Stimulated activated CD8-positive, alpha-beta memory T cell treated with anti-CD3 and anti-CD28 coated beads, Interleukin-4, amount 100 ng/mL, for 4 hours (primary cell): ENCODE measurements around the gene MAP4K5.
"Not testable (repeated sequence)": the region's sequence is repeated elsewhere in the genome, so short reads cannot be mapped to it uniquely, and the experiment has no call there.

Experiments used
- DNase-seq, 2 donors: peaks; one replicate each; pipeline ENCODE4 v3.0.0-alpha.2; 2020; ENCODE audit warnings: low read depth in 2 of 2, low spot score in 1 of 2

Gene MAP4K5

GRCh38 chr14:50532502-50533240, at the start of gene MAP4K5:
Gene MAP4K5 (minus strand): TSS chr14:50532569. CDS start chr14:50532049, 520 bp downstream.
- peak; percentile 70 to 83 for DNase-seq

DNA sequence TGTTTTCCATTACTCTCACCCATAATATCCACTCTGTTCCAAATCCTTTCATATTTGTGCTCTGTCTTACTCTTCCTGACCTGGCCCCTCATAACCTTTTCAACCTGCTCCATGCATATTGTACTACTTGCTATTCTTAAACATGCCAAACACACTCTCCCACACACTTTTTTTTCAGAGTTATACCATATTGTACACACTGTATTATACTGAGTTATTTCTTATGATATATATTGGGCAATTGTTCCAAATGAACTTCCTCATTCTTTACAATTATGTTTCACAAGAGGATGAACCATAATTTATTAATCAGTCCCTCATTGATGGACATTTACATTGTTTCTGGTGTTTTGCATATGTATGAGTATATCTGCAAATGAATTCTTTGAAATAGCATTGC, 46.1 kb upstream of the MAP4K5 start:
- DNase-seq, result no peak

GRCh38 chr14:50577982-50578381, 45.6 kb upstream of the MAP4K5 start:
- no peak for DNase-seq

GRCh38 chr14:50575769-50576168, 43.4 kb upstream of the MAP4K5 start:
- no peak for DNase-seq

- DNase-seq, result no peak
Measured at GRCh38 chr14:50573862-50574261, 41.5 kb upstream of the MAP4K5 start.

GRCh38 chr14:50569714-50570274, 37.4 kb upstream of the MAP4K5 start:
- no peak for DNase-seq

- DNase-seq, result no peak
Measured at GRCh38 chr14:50562841-50563240, 30.5 kb upstream of the MAP4K5 start.

- peak; percentile 40 to 56 for DNase-seq
Measured at GRCh38 chr14:50560931-50561285, 28.5 kb upstream of the MAP4K5 start.

DNA sequence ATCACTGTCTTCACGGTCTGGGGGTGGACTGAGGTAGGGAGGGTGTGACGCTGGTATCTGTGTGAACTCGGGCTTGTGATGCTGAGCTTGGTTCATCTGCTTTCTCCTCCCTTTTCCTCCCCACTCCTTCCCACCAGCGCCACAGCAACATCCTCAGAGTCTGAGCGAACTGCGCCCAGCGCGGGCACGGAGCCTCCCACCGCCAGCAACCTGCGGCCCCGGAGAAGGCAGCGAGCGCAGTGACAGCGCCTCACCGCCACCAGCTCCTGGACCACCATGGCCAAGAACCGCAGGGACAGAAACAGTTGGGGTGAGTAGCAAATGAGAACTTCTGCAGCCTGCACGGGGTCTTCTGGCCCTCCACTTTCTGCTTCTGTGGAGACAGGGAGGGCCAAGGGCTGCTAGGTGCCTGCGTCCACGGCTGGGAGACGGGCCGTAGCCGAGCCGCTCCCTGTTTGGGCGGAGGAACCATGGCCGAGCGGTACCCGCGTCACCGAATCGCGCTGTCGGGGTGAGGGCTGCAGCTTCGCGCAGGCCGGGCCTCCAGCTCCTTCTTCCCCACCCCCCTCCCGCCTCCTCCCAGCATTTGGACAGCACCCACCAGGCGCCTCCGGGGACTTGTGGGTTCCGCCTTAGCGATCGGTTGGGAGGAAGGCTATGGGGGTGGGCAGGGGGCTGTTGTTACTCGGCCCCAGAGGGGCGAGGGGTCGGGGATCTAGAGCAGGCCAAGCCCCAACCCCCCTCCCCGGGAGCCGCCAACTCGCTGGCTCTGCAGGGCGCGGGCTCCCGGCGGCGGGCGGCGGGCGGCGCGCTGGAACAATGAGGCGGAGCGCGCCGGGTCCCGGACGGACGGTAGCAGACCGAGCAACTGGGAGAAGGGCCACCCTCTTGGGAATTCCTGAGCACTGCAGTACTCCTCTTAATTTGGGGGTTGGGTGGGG, 27.9 kb upstream of the MAP4K5 start, which contains the start of gene ATL1:
Gene ATL1 (plus strand): TSS at position 156 of the 941 bp plus-strand sequence. CDS start 121 bp downstream, at position 277.
- no peak for DNase-seq

GRCh38 chr14:50552796-50553195, 20.4 kb upstream of the MAP4K5 start:
- not testable (repeated sequence) for DNase-seq

DNA sequence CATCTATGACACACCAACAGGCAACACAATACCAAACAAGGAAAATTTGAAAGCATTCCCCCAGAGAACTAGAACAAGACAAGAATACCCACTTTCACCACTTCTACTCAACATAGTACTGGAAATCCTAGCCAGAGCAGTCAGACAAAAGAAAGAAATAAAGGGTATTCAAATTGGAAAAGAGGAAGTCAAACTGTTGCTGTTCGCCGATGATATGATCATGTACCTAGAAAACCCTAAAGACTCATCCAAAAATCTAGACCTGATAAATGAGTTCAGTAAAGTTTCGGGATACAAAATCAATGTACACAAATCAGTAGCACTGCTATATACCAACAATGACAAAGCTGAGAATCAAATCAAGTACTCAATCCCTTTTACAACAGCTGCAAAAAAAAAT, 19.5 kb upstream of the MAP4K5 start:
- DNase-seq, result no peak

DNA sequence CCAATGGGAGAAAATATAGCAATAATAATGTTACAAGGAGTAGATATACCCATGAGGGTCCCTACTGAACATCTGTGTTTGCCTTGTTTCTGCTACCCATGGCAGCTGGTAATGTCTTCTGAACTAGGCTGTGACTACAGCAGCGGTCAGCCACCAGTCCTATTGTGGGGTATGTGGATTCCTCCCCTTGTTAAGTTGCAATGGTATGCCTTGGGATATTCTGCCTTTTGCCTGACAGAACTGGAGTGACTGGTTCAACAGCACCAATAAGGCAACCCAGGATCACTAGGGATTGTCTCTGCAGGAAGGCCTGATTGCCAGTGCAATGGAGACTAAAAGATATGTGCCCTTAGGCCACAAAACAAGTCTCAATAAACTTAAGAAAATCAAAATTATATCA, 17.9 kb upstream of the MAP4K5 start:
- DNase-seq, result no peak

DNA sequence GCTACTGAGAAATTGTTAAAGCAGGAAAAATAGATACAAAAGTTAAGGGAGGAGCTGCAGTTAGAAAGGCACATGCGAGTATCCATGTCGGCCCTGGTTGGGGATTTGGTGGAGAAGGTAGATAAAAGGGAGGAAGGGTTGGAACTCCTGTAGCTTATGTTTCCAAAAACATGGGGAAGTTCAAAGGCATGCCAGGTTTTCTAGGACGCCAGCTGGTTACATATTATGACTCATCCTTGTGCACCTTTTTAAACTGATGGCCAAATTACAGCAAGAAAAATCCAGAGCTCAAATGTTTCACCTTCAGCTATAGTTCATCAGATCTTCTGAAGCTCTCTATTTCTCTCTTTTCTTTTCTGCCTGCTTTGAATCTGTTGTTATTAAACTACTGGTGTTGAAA, 13.2 kb upstream of the MAP4K5 start:
- DNase-seq, result no peak

DNA sequence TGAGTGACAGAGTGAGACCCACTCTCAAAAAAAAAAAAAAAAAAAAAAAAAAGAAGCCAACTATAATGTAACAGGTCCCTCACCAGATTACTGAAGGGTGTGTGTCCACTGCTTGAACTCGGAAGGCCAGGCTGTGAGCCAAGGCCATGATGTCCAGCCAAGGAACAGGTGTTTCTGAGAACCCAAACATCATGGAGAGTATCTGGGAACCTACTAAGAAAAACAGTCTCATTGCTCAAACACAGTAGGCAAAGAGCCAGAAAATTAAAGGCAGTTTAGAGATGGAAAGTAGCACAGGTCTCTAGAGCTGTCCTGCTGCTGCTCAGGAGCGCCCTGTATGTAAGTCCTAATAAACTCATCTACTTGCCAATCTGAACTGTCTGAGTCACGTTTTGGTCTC, 12.5 kb upstream of the MAP4K5 start:
- no peak for DNase-seq

- no peak for DNase-seq
Measured at GRCh38 chr14:50542941-50543418, 10.6 kb upstream of the MAP4K5 start.

DNA sequence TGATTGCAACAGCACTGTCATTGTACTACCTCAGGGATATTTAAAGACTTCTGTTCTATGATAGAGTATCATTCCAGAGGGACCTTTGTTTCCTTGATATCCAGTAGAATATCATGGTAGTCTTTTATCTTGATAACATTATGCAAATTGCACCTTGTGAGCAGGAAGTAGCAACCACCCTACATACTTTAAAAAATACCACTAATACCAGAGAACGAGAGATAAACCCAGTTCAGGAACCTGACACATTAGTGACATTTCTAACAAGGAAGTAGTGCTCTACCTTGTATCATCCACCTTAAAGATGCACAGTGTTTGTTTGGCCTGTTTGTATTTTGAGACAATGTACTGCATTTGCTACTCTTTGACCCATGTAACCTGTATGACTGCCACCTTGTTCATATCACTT, 8.8 kb upstream of the MAP4K5 start:
- DNase-seq, result no peak

- DNase-seq, result no peak
Measured at GRCh38 chr14:50539051-50539450, 6.7 kb upstream of the MAP4K5 start.

GRCh38 chr14:50538034-50538433, 5.7 kb upstream of the MAP4K5 start:
- DNase-seq, result not testable (repeated sequence)

DNA sequence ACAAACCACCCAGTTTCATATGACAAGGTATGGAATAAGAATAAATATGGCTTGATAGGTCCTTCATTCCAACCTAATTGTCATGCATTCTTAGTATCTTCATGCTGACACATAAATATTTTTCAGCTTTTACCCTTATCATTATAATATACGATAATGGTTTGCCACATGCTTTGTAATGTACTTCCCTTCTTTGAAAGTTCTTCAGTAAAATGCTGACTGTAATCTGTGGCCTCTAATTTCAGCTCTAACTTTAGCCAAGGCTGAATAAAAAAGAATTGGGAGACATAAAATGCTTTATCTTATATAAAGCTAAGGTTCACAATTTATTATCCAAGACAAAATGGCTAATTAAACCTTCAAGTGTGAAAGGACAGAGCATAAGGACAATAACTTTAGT, 2.6 kb upstream of the MAP4K5 start:
- DNase-seq, result no peak

DNA sequence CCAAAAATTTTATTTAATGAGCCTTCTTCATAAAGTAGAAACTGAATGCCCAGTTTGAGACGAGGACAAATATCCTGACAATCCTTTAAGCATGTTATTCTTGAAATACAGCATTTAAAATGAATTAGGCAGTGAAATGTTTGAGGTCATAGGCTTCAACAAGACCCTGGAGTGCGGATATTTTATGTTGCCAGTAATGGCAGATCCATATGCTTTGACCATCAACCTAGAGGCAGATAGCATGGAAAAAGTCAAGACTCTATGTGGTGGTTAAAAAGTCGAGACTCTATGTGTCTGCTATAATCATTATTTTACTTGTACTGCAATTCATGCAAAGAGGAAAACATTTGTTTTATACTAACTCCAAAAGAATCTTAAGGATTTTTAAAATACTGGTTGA, 2.0 kb upstream of the MAP4K5 start:
- no peak for DNase-seq

DNA sequence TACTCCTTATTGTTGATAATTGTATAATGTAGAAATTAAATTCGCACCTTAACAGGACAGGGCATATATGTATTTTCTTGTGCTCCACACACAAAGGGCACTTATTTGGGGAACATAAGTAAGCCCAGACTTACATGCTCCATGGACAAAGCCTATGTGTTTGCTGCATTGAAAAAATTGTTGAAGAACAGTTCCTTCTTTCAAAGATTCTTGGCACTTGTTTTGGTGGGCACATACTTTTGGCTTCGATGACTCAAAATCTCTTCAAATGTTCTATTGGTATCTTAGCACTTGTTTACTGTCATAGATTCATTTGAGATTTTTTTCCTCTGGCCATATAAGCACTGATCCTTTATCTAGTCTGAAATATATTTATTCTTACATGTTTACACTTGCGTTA, 1.4 kb upstream of the MAP4K5 start:
- DNase-seq, result no peak

- no peak for DNase-seq
Measured at GRCh38 chr14:50533241-50533705, 904 bp upstream of the MAP4K5 start.
